K562 (cell line): ENCODE results near the gene CTCF. TPM values are rescaled to one million over a fixed set of nuclear protein-coding genes. Genes with fewer than 3 reads are reported as not detected.

ENCODE experiments used
- BRCA1 ChIP-seq, 2 experiments: fragments of 450-650 bp in 1 of 2; sonication (generic) in 1 of 2; formaldehyde crosslinking in 1 of 2; IDR thresholded peaks; 2 replicates each; pipeline versions ENCODE4 v1.5.0 to v1.6.1; 2017 to 2020; ENCODE audit warnings: mild to moderate bottlenecking in 1 of 2, missing genetic modification reagents in 1 of 2
- BRF1 ChIP-seq: IDR thresholded peaks from 3 replicates; pipeline ENCODE4 v1.6.1; 2011; ENCODE audit warnings: borderline replicate concordance, mild to moderate bottlenecking; ENCODE audit not compliant: insufficient read length; ENCODE audit errors: extremely low read depth
- CBFA2T2 ChIP-seq: fragments of 450-650 bp; conservative IDR thresholded peaks from 2 replicates; pipeline ENCODE4 v1.6.1; 2017; ENCODE audit warnings: mild to moderate bottlenecking
- CCNT2 ChIP-seq: IDR thresholded peaks from 2 replicates; pipeline ENCODE4 v1.6.1; 2011; ENCODE audit warnings: borderline replicate concordance, low read depth, mild to moderate bottlenecking, moderate library complexity, mixed read lengths, low read length; ENCODE audit not compliant: insufficient read length; ENCODE audit errors: extremely low read depth
- E2F3 ChIP-seq: fragments of 250-450 bp; sonication (Bioruptor Pico); IDR thresholded peaks from 2 replicates; pipeline ENCODE4 v1.4.0; 2020; ENCODE audit warnings: mild to moderate bottlenecking
- FIP1L1 ChIP-seq: fragments of 200-400 bp; formaldehyde crosslinking; IDR thresholded peaks from 2 replicates; pipeline ENCODE4 v1.6.1; 2018; ENCODE audit warnings: mild to moderate bottlenecking, low read depth, low read length; ENCODE audit not compliant: poor library complexity, severe bottlenecking
- HDAC1 ChIP-seq, 2 experiments: fragments of 450-650 bp; IDR thresholded peaks; 2 replicates each; pipeline ENCODE4 v1.6.1; 2016 to 2017; ENCODE audit warnings: inconsistent platforms in 1 of 2, mild to moderate bottlenecking in 1 of 2, moderate library complexity in 1 of 2
- KLF13 ChIP-seq: fragments of 450-650 bp; IDR thresholded peaks from 2 replicates; pipeline ENCODE4 v1.6.1; 2016; ENCODE audit warnings: missing genetic modification characterization, low read depth, mild to moderate bottlenecking, missing compliant biosample characterization, moderate library complexity, borderline replicate concordance
- MED1 ChIP-seq: sonication (generic); formaldehyde crosslinking; IDR thresholded peaks from 2 replicates; pipeline ENCODE4 v1.8.1; 2023; ENCODE audit warnings: missing genetic modification reagents, borderline replicate concordance
- NR2C2 ChIP-seq, 2 experiments: fragments of 200-800 bp in 1 of 2; sonication (Bioruptor generic) in 1 of 2; sonication (generic) in 1 of 2; formaldehyde crosslinking in 1 of 2; IDR thresholded peaks; 2 replicates each; pipeline versions ENCODE4 v1.6.1 to v1.8.0; 2016 to 2022; ENCODE audit warnings: mild to moderate bottlenecking in 1 of 2, missing compliant biosample characterization in 1 of 2, missing genetic modification characterization in 1 of 2, missing genetic modification reagents in 1 of 2
- NR4A1 ChIP-seq, 2 experiments: fragments of 250-450 bp in 1 of 2; fragments of 450-650 bp in 1 of 2; sonication (Bioruptor Pico) in 1 of 2; IDR thresholded peaks; 2 replicates each; pipeline versions ENCODE4 v1.4.0 to v1.6.1; 2016 to 2020; ENCODE audit warnings: mild to moderate bottlenecking in 2 of 2, missing compliant biosample characterization in 1 of 2, missing genetic modification characterization in 1 of 2, moderate library complexity in 1 of 2
- POLR2A ChIP-seq: fragments of 450-650 bp; conservative IDR thresholded peaks from 2 replicates; pipeline ENCODE4 v1.6.1; 2016
- RBM22 ChIP-seq: fragments of 200-400 bp; formaldehyde crosslinking; IDR thresholded peaks from 2 replicates; pipeline ENCODE4 v1.6.1; 2018; ENCODE audit warnings: low read length, low read depth; ENCODE audit not compliant: poor library complexity, severe bottlenecking
- RUNX1 ChIP-seq: sonication (generic); IDR thresholded peaks from 2 replicates; pipeline ENCODE4 v1.6.1; 2016; ENCODE audit warnings: antibody characterized with exemption, low read depth
- ZBTB1 ChIP-seq: sonication (generic); formaldehyde crosslinking; IDR thresholded peaks from 2 replicates; pipeline ENCODE4 v1.8.1; 2023; ENCODE audit warnings: missing genetic modification reagents, low read depth, mild to moderate bottlenecking, borderline replicate concordance
- polyA plus RNA-seq, 8 experiments: library from polyadenylated mRNA; depleted of rRNA in 4 of 8; stranded (reverse) in 5 of 8; unstranded in 3 of 8; fragments of >200 nt; fragmentation: Nextera tagmentation in 2 of 8; fragmentation: Illumina TruSeq in 1 of 8; extraction: Ambion mirVana in 2 of 8; extraction: Trizol in 1 of 8; gene quantifications; 2 replicates each; pipeline versions ENCODE4 v1.2.1 to v1.2.3, GENCODE V29; 2011 to 2014; ENCODE audit warnings: inconsistent platforms in 1 of 8, missing spikeins in 1 of 8
- total RNA-seq, 7 experiments: library from RNA; depleted of rRNA in 6 of 7; stranded (reverse); fragments of >200 nt in 6 of 7; fragmentation: Illumina TruSeq in 2 of 7; extraction: Trizol in 2 of 7; gene quantifications; 2 replicates each; pipeline versions ENCODE4 v1.2.1 to v1.2.3, GENCODE V29; 2011 to 2021; ENCODE audit warnings: low replicate concordance in 1 of 7
- TF ChIP-seq, protein P1 (sequence below): fragments of 150-350 bp; conservative IDR thresholded peaks from 2 replicates; pipeline ENCODE4 v1.6.1; 2014; ENCODE audit warnings: low read length
- TF ChIP-seq, protein P2 (sequence below): fragments of 250-450 bp; sonication (Bioruptor Pico); IDR thresholded peaks from 2 replicates; pipeline ENCODE4 v1.4.0; 2020; ENCODE audit warnings: borderline replicate concordance
- TF ChIP-seq, protein P3 (sequence below): fragments of 450-650 bp; IDR thresholded peaks from 2 replicates; pipeline ENCODE4 v1.6.1; 2016; ENCODE audit warnings: borderline replicate concordance

CTCF gene
- total and polyA plus RNA-seq, 9 of the 15 experiments (the other 6 are each of a cell fraction or from before 2014, with no cell fraction given), result 7.8 to 49.2 (median 33.9) TPM

DNA sequence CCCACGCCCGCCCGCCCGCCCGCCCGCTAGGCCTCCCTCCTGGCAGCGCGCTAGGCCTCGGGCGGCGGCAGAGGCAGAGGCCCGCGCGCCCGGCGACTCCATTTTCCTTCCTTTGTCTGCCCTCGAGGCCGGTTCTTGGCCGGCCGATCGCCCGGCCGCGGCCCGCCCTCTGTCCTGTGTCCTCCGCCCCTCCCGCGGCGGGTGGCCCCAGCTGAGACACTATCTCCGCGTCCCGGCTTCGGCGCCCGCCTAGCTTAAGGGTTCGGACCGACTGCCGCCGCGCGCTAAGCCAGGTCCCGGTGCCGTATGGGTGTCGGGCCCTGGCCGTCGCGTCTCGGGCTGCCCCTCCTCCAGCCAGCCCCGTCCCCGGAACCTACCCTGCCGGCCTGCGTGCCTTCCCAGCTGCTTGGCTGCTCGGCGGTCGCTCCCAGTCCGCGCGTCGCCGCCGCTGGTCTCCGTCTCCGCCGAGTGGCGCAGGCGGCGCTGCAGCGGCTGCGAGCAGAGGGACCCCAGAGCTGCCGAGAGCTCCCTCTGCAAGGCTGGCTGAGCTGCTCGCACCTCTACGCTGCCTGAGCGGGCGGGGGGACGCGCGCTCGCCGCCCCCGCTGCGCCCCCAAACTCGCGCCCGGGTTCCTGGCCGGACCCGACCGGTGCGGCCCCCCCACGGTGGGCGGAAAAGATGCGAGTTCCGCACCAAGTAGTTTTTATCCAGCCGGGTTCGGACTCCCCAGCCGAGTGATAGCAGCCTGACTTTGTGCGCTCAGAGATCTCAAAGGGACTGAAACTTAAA lies 787 bp downstream of the CTCF start (continued):
- TF ChIP-seq, protein P1, sequence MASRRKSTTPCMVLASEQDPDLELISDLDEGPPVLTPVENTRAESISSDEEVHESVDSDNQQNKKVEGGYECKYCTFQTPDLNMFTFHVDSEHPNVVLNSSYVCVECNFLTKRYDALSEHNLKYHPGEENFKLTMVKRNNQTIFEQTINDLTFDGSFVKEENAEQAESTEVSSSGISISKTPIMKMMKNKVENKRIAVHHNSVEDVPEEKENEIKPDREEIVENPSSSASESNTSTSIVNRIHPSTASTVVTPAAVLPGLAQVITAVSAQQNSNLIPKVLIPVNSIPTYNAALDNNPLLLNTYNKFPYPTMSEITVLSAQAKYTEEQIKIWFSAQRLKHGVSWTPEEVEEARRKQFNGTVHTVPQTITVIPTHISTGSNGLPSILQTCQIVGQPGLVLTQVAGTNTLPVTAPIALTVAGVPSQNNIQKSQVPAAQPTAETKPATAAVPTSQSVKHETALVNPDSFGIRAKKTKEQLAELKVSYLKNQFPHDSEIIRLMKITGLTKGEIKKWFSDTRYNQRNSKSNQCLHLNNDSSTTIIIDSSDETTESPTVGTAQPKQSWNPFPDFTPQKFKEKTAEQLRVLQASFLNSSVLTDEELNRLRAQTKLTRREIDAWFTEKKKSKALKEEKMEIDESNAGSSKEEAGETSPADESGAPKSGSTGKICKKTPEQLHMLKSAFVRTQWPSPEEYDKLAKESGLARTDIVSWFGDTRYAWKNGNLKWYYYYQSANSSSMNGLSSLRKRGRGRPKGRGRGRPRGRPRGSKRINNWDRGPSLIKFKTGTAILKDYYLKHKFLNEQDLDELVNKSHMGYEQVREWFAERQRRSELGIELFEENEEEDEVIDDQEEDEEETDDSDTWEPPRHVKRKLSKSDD, result no peak
- TF ChIP-seq BRCA1 (IDR thresholded peaks at IDR 0.05) (no peak), BRCA1 (CRISPR knock-in tag; IDR thresholded peaks at IDR 0.05) (0 out of 2 replicates have a peak, but pooled peaks have one; percentile 40), ZBTB1 (CRISPR knock-in tag) (peak; percentile 63; the same call in 1 of the 2 replicates), MED1 (CRISPR knock-in tag) (0 out of 2 replicates have a peak, but pooled peaks have one; percentile 82), CCNT2 (peak; percentile 73), NR2C2 (CRISPR knock-in tag; IDR thresholded peaks at IDR 0.05) (peak; percentile 56; the same call in 1 of the 2 replicates), NR2C2 (tag; IDR thresholded peaks at IDR 0.05) (no peak), CBFA2T2 (0 out of 2 replicates have a peak, but pooled peaks have one; percentile 3), E2F3 (CRISPR knock-in tag) (0 out of 2 replicates have a peak, but pooled peaks have one; percentile 32), RBM22 (peak; percentile 62), RUNX1 (no peak), HDAC1 (IDR thresholded peaks at IDR 0.05) (peak in 1 of 2 experiments; percentile 80; a peak in 2 of 4 replicates), NR4A1 (CRISPR knock-in tag; IDR thresholded peaks at IDR 0.05) (0 out of 2 replicates have a peak, but pooled peaks have one; percentile 47), NR4A1 (tag; IDR thresholded peaks at IDR 0.05) (no peak), KLF13 (peak; percentile 37; the same call in 1 of the 2 replicates), POLR2A (peak; percentile 75), BRF1 (no peak), FIP1L1 (peak; percentile 91)
- TF ChIP-seq, protein P2, sequence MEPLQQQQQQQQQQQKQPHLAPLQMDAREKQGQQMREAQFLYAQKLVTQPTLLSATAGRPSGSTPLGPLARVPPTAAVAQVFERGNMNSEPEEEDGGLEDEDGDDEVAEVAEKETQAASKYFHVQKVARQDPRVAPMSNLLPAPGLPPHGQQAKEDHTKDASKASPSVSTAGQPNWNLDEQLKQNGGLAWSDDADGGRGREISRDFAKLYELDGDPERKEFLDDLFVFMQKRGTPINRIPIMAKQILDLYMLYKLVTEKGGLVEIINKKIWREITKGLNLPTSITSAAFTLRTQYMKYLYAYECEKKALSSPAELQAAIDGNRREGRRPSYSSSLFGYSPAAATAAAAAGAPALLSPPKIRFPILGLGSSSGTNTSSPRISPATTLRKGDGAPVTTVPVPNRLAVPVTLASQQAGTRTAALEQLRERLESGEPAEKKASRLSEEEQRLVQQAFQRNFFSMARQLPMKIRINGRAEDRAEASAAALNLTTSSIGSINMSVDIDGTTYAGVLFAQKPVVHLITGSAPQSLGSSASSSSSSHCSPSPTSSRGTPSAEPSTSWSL (CRISPR knock-in tag), result no peak
- TF ChIP-seq, protein P3, sequence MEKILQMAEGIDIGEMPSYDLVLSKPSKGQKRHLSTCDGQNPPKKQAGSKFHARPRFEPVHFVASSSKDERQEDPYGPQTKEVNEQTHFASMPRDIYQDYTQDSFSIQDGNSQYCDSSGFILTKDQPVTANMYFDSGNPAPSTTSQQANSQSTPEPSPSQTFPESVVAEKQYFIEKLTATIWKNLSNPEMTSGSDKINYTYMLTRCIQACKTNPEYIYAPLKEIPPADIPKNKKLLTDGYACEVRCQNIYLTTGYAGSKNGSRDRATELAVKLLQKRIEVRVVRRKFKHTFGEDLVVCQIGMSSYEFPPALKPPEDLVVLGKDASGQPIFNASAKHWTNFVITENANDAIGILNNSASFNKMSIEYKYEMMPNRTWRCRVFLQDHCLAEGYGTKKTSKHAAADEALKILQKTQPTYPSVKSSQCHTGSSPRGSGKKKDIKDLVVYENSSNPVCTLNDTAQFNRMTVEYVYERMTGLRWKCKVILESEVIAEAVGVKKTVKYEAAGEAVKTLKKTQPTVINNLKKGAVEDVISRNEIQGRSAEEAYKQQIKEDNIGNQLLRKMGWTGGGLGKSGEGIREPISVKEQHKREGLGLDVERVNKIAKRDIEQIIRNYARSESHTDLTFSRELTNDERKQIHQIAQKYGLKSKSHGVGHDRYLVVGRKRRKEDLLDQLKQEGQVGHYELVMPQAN, result peak; percentile 67; the same call in 1 of the 2 replicates
